CD14-positive monocyte (primary cell): ENCODE results near the gene FDPS. TPM values are rescaled to one million over a fixed set of nuclear protein-coding genes. Genes with fewer than 3 reads are reported as not detected.

Experiments used
- DNase-seq, 3 donors: peaks; one replicate each; pipeline ENCODE4 v3.0.0-alpha.2; 2011 to 2022
- H2AFZ ChIP-seq: 2 replicates; pipeline ENCODE4 v1.6.0; 2012; ENCODE audit warnings: mild to moderate bottlenecking, low read depth, low read length, inconsistent platforms; ENCODE audit not compliant: insufficient read depth, poor library complexity, severe bottlenecking
- H3K27ac ChIP-seq, 2 donors: 1 replicate in 1 of 2; 2 replicates in 1 of 2; pipeline ENCODE4 v1.5.1; 2012 to 2013; ENCODE audit warnings: low read length in 2 of 2, control low read depth in 1 of 2, inconsistent platforms in 1 of 2, low read depth in 1 of 2, mild to moderate bottlenecking in 1 of 2
- H3K27me3 ChIP-seq, 2 donors: one replicate each; pipeline versions ENCODE4 v1.6.0 to v1.6.1; 2011 to 2013; ENCODE audit warnings: low read length in 2 of 2; ENCODE audit not compliant: control insufficient read depth in 2 of 2, insufficient read depth in 2 of 2
- H3K36me3 ChIP-seq, 2 donors: replicated peaks in 1 of 2; 1 replicate in 1 of 2; 2 replicates in 1 of 2; pipeline versions ENCODE4 v1.5.1 to v1.6.1; 2012 to 2013; ENCODE audit warnings: low read length in 2 of 2, control low read depth in 1 of 2, inconsistent platforms in 1 of 2, mild to moderate bottlenecking in 1 of 2; ENCODE audit not compliant: insufficient read depth in 2 of 2, control insufficient read depth in 1 of 2
- H3K4me1 ChIP-seq, 2 donors: 1 replicate in 1 of 2; 2 replicates in 1 of 2; pipeline versions ENCODE4 v1.5.1 to v1.6.1; 2012 to 2013; ENCODE audit warnings: low read length in 2 of 2, control low read depth in 1 of 2, inconsistent platforms in 1 of 2, mild to moderate bottlenecking in 1 of 2, moderate library complexity in 1 of 2; ENCODE audit not compliant: insufficient read depth in 2 of 2, control insufficient read depth in 1 of 2
- H3K4me2 ChIP-seq: replicated peaks from 2 replicates; pipeline ENCODE3; 2012; ENCODE audit warnings: low read length, moderate library complexity, mild to moderate bottlenecking; ENCODE audit not compliant: poor library complexity, severe bottlenecking; ENCODE audit errors: extremely low read depth
- H3K4me3 ChIP-seq, 3 experiments: fragments of 200-600 bp in 1 of 3; sonication (generic) in 1 of 3; replicated peaks in 1 of 3; 1 replicate in 2 of 3; 2 replicates in 1 of 3; pipeline ENCODE4 v1.5.1; 2011 to 2013; ENCODE audit warnings: low read length in 3 of 3, mild to moderate bottlenecking in 3 of 3, control low read depth in 2 of 3, low read depth in 2 of 3, inconsistent platforms in 1 of 3, moderate library complexity in 1 of 3
- H3K79me2 ChIP-seq: 2 replicates; pipeline ENCODE4 v1.6.0; 2012; ENCODE audit warnings: mild to moderate bottlenecking, control low read depth, inconsistent platforms, low read length, moderate library complexity; ENCODE audit not compliant: insufficient read depth
- H3K9ac ChIP-seq: 2 replicates; pipeline ENCODE4 v1.6.0; 2017; ENCODE audit warnings: low read length, mild to moderate bottlenecking; ENCODE audit not compliant: insufficient read depth, poor library complexity, severe bottlenecking
- H3K9me3 ChIP-seq, 2 donors: replicated peaks in 1 of 2; 1 replicate in 1 of 2; 2 replicates in 1 of 2; pipeline versions ENCODE4 v1.5.1 to v1.6.1; 2012 to 2013; ENCODE audit warnings: low read length in 2 of 2, control low read depth in 1 of 2; ENCODE audit not compliant: control insufficient read depth in 1 of 2, insufficient read depth in 1 of 2
- H4K20me1 ChIP-seq: 2 replicates; pipeline ENCODE4 v1.6.0; 2012; ENCODE audit warnings: mild to moderate bottlenecking, low read length, control low read depth, moderate library complexity; ENCODE audit not compliant: insufficient read depth
- H3K27ac Mint-ChIP-seq, 7 donors: one replicate each; pipeline ENCODE4 v1.8.0; 2020; ENCODE audit warnings: mild to moderate bottlenecking in 7 of 7, mixed read lengths in 7 of 7, moderate library complexity in 6 of 7, inconsistent platforms in 2 of 7
- H3K27me3 Mint-ChIP-seq, 3 donors: one replicate each; pipeline ENCODE4 v1.8.0; 2021 to 2022; ENCODE audit warnings: low read depth in 3 of 3, mild to moderate bottlenecking in 3 of 3, mixed read lengths in 3 of 3, moderate library complexity in 3 of 3, inconsistent platforms in 1 of 3
- H3K36me3 Mint-ChIP-seq, 2 donors: one replicate each; pipeline ENCODE4 v1.8.0; 2020; ENCODE audit warnings: mixed read lengths in 2 of 2, inconsistent platforms in 1 of 2, mild to moderate bottlenecking in 1 of 2
- H3K4me1 Mint-ChIP-seq: one replicate; pipeline ENCODE4 v1.8.0; 2020; ENCODE audit warnings: mild to moderate bottlenecking, mixed read lengths
- H3K4me3 Mint-ChIP-seq, 2 donors: one replicate each; pipeline ENCODE4 v1.8.0; 2020; ENCODE audit warnings: mild to moderate bottlenecking in 2 of 2, mixed read lengths in 2 of 2, moderate library complexity in 1 of 2
- H3K9me3 Mint-ChIP-seq, 7 donors: one replicate each; pipeline ENCODE4 v1.8.0; 2020 to 2022; ENCODE audit warnings: mixed read lengths in 7 of 7, mild to moderate bottlenecking in 6 of 7, moderate library complexity in 6 of 7, inconsistent platforms in 2 of 7
- WGBS: methylation state at CpG from one replicate; pipeline ENCODE4 v1.1.5; 2013; ENCODE audit warnings: missing lambda C conversion rate; ENCODE audit not compliant: insufficient coverage; 5-methylcytosine and 5-hydroxymethylcytosine counted together
- intact Hi-C, 2 donors: fragments of 100-400 bp; cut with micrococcal nuclease; formaldehyde crosslinking; loops; one replicate each; pipeline versions ENCODE4 v1.15.0 to v1.15.1; 2023
- polyA plus RNA-seq, 3 donors: library from polyadenylated mRNA; depleted of rRNA in 1 of 3; unstranded in 2 of 3; stranded (reverse) in 1 of 3; fragments of 300-500 nt in 2 of 3; fragments of >200 nt in 1 of 3; fragmentation: Illumina TruSeq in 2 of 3; gene quantifications; 1 replicate in 2 of 3; 2 replicates in 1 of 3; pipeline ENCODE4 v1.2.3, GENCODE V29; 2012 to 2021
- TF ChIP-seq, protein P1 (sequence below): fragments of 200-600 bp; IDR thresholded peaks from one replicate; pipeline ENCODE4 v1.8.0; 2022; ENCODE audit warnings: antibody characterized with exemption, mild to moderate bottlenecking

Gene FDPS
- polyA plus RNA-seq, 3 donors = 92.5 to 123 (median 117) TPM

DNA sequence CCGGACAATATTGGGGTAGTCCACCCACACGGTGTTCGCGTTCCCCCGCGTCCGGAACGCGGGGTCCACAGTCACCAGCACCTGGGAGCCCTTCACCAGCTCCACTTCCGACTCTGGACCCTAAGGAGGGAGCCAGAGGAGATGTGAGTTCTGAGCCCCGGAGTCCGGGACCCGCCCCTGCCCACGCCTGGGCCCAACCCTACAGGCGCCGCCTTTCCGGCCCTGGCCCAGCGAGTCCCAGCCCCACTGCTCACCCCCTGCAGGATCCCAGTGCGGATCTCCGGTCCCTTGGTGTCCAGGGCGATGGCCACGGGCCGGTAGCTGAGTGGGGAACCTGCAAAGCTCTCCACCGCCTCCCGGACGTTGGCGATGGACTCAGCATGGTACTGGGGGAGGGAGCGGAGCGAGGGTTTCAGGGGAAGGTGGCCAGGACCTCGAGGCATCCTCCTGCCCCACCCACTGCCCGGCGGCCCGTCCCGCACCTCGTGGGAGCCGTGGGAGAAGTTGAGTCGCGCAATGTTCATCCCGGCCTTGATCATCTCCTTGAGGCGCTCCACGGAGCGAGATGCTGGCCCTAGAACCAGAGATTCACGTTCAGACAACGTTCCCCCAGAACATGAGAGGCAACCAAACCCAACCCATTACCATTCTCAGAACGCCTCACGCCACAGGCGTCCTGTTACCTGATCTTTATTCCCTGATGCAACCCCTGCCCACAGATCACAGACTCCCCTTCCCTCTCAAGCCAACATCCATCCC, 13.3 kb upstream of the FDPS start:
- H3K4me2 ChIP-seq = no peak overlapping the region
- H3K9ac ChIP-seq = no peak overlapping the region
- H3K27me3 Mint-ChIP-seq = peaks cover 43 to 68% (median 56%) of the 10 kb centered on the region in 3 donors
- no peaks in the 10 kb centered on the region for H3K79me2 ChIP-seq
- H3K9me3 ChIP-seq = no peaks in the 10 kb centered on the region
- H3K27ac ChIP-seq = no peak overlapping the region
- intact Hi-C loops = no loop called here
- no peaks in the 10 kb centered on the region for H3K36me3 ChIP-seq
- DNase-seq = no peak
- H2AFZ ChIP-seq = peak overlapping the region; percentile 35
- peaks cover 6 to 9% of the 10 kb centered on the region in 2 donors for H3K4me1 ChIP-seq
- H3K36me3 Mint-ChIP-seq = peaks cover 0 to 5% of the 10 kb centered on the region in 2 donors
- H3K4me1 Mint-ChIP-seq = peaks cover 10% of the 10 kb centered on the region
- 20% methylated on average over 45 of the region's 47 CpGs for WGBS
- peaks cover 17 to 44% of the 10 kb centered on the region in 2 donors for H3K27me3 ChIP-seq
- no peak overlapping the region for H3K4me3 ChIP-seq
- peak overlapping the region in 1 of 2 donors; percentile 73 for H3K4me3 Mint-ChIP-seq
- H3K27ac Mint-ChIP-seq = no peak overlapping the region
- H3K9me3 Mint-ChIP-seq = peaks cover 0 to 5% (median 3%) of the 10 kb centered on the region in 7 donors
- no peaks in the 10 kb centered on the region for H4K20me1 ChIP-seq
- TF ChIP-seq, protein P1, sequence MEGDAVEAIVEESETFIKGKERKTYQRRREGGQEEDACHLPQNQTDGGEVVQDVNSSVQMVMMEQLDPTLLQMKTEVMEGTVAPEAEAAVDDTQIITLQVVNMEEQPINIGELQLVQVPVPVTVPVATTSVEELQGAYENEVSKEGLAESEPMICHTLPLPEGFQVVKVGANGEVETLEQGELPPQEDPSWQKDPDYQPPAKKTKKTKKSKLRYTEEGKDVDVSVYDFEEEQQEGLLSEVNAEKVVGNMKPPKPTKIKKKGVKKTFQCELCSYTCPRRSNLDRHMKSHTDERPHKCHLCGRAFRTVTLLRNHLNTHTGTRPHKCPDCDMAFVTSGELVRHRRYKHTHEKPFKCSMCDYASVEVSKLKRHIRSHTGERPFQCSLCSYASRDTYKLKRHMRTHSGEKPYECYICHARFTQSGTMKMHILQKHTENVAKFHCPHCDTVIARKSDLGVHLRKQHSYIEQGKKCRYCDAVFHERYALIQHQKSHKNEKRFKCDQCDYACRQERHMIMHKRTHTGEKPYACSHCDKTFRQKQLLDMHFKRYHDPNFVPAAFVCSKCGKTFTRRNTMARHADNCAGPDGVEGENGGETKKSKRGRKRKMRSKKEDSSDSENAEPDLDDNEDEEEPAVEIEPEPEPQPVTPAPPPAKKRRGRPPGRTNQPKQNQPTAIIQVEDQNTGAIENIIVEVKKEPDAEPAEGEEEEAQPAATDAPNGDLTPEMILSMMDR = no peak

DNA sequence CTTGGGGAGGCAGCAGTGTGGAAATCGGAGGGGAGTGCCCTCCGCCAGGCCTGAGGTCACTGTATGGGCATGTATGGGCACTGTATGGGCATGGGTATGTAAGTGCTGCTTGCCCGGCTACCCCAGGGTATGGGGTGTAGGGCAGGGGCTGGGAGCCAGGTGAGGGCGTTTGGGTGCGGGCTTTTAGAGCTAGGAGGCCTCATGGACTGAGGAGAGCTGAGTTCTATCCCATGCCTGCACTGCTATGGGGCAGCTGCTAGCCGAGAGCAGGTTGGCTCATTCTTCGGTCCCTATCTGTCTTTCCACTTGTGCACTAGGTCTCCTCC, 12.8 kb upstream of the FDPS start:
- H3K4me3 Mint-ChIP-seq = peak overlapping the region in 1 of 2 donors; percentile 54
- H3K9ac ChIP-seq = no peak overlapping the region
- peaks cover 0 to 5% of the 10 kb centered on the region in 2 donors for H3K36me3 Mint-ChIP-seq
- peaks cover 43 to 68% (median 56%) of the 10 kb centered on the region in 3 donors for H3K27me3 Mint-ChIP-seq
- no peak overlapping the region for H3K4me3 ChIP-seq
- no peak overlapping the region for H3K27ac Mint-ChIP-seq
- H3K27ac ChIP-seq = no peak overlapping the region
- no peaks in the 10 kb centered on the region for H3K9me3 ChIP-seq
- WGBS = 100% methylated on average over 5 of the region's 7 CpGs
- peaks cover 17 to 44% of the 10 kb centered on the region in 2 donors for H3K27me3 ChIP-seq
- no peak for DNase-seq
- no peaks in the 10 kb centered on the region for H3K36me3 ChIP-seq
- no peaks in the 10 kb centered on the region for H3K79me2 ChIP-seq
- H3K4me2 ChIP-seq = no peak overlapping the region
- intact Hi-C loops = no loop called here
- TF ChIP-seq, protein P1 = no peak
- peaks cover 6 to 9% of the 10 kb centered on the region in 2 donors for H3K4me1 ChIP-seq
- H4K20me1 ChIP-seq = no peaks in the 10 kb centered on the region
- H3K9me3 Mint-ChIP-seq = peaks cover 0 to 5% (median 3%) of the 10 kb centered on the region in 7 donors
- peaks cover 10% of the 10 kb centered on the region for H3K4me1 Mint-ChIP-seq
- no peak overlapping the region for H2AFZ ChIP-seq
